GM21737 (cell line): ENCODE data around the gene IP6K3.
A peak's percentile ranks its signal among the peaks of the same experiment; 100 is the strongest.

Experiments used
- ATAC-seq: cut with Tn5 transposase; IDR thresholded peaks from one replicate; pipeline ENCODE4 v1.9.1; 2021; ENCODE audit warnings: mild to moderate bottlenecking, moderate library complexity; ENCODE audit not compliant: unreplicated experiment

The IP6K3 gene

DNA sequence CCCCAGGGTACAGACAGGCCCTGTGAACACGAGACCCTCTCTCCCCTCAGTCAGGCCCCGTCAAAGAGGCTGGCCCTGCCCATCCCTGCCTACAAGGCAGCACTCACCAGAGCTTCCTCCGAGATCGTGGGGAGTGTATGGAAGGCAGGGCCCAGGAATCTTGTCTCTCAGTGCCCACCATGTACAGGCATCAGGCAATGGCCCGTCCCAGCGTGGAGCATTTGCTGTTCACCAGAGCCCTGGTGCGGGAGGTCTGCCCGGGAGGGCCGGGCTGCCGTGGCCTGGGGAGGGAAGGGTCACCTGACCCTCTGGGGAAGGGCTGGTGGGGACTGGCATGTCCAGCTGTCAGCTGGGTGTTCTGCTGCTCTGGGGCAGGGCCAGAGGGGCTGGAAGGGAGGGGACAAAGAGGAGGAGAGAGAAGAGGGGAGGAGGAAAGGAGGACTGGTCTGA, at the start of gene IP6K3:
TSS of gene IP6K3 (minus strand) at position 255 of the 450 bp plus-strand sequence. CDS start 11,429 bp downstream, outside the sequence.
- ATAC-seq, result no peak

DNA sequence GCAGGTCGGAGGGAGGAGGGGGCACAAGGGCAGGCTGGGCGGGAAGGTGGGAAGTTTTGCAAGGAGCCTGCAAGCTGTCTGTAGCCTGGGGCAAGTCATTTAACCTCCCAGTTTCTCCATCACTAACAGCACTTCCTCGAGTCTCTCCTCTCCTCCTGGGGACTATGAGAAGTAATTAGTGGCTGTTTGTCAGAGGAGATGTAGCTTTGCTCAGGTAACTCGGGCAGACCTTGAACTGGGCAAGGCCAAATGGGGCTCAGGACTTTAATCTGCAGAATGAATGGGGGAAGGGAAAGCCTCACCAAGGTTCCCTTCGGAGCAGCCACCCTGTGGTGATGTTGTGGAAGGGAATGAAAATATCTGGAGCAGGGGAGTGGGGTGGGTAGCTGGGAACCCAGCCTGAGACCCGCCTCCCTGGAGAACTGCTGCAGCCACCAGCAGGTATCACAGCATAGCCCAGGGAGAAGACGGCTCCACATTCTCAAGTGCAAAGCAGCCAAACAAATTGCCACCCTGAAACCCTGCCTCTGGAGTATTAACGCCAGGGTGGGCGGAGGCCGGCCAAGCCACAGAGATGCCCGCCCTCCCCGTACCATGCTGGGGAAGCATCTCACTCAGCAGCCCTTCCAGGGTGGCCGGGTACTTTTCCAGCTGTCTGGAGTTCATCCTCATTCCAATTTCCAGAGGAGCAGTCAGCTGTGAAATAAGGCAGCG, 48.4 kb upstream of the IP6K3 start:
- no peak for ATAC-seq

DNA sequence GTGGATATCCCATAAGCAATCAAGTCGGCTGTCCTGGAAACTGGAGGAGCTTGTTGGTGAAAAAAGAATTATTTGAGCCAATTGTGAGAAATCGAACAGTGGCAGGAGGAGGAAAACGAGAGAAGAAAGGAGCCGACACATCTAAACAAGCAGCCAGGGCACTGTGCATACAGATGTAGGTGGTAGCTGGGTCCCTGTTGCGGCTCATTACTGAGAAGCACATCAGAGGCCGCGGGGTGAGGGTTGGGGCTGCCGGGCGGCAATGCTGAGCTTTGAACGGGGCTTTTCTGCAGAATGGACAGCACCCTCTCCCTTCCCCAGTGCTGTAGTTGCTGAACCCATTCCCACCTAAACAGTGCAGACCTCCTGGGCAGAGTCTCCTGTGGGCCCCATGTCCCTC, 46.3 kb upstream of the IP6K3 start:
- ATAC-seq, result no peak

DNA sequence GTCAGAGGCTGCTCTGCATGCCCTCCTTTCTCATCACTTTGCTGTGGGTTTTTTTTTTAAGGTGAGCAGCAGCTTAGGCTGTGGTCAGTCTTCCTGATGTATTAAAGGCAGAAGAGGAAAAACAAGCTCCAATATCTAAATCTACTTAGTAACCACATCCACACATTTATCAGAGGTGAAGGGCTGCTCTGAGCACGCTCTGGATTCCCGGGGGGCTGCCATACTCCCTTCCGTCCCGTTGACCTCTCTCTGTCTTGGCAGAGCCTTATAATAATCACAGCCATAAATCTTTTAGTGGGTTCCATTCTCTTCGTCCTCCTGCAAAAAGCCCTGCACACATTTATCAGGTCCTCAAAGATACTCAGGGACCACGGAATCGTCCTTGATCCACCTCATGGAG, 44.9 kb upstream of the IP6K3 start:
- no peak for ATAC-seq

DNA sequence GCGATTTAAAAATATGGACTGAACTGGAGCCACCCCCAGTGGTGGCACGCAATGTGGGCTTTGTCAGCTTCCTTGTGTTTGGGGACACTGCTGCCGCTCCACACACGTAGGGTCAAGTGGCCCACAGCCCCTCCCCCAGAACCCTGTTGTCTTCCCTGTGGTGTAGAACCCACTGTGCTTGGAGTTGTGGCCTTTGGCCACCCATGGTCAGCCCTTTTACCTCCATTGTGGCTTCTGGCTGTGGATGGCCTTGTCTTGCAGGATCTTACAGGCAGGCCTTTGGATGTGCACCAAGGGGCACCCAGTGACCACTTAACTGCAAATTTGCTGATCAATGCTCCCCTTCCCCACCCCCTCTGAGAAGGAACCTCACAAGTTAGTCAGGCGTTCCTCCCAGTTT, 44.2 kb upstream of the IP6K3 start:
- ATAC-seq, result no peak

GRCh38 chr6:33790379-33790778, 43.7 kb upstream of the IP6K3 start:
- no peak for ATAC-seq

GRCh38 chr6:33789550-33789895, 42.8 kb upstream of the IP6K3 start:
- ATAC-seq, result no peak

- ATAC-seq, result peak; percentile 81
Observed at GRCh38 chr6:33788694-33789549, 42.2 kb upstream of the IP6K3 start, which contains the start of gene LEMD2. Gene LEMD2, minus strand, starts transcription at chr6:33789130. Its CDS starts 14 bp downstream, at chr6:33789116.

DNA sequence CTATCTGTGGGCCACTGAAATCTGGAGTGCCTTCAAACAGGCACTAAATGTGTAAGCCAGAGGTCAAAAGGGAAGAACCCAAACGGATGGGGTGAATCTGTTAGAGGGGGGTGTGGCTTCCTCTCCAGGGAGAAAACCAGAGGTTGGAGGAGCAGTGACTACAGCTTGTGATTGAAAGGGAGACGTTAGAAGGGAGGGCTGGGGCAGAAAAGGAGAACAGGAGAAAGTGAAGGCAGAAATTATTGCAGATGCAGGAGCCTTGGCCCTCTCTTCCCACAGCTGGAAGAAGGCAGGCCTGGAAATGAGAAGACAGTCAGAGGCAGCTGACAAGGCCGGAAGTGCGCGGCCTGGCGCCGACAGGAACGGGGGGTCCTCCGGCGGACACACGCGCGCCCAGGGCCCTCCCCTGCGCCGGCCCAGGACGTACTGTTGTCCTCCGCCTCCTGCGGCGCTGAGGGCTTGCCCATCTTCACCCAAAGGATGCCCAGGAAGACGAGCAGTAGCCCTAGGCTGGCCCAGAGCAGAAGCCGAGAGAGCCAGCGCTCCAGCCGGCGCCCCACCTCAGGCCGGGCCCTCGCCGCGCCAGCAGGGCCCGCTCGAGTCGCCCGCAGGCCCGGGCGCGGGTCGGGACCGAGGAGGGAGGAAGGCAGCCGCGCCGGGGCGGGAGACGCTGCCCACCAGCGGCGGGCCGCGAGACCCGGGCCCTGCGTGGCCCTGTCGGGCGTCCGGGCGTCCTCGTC, 41.4 kb upstream of the IP6K3 start:
- ATAC-seq, result peak; percentile 42

DNA sequence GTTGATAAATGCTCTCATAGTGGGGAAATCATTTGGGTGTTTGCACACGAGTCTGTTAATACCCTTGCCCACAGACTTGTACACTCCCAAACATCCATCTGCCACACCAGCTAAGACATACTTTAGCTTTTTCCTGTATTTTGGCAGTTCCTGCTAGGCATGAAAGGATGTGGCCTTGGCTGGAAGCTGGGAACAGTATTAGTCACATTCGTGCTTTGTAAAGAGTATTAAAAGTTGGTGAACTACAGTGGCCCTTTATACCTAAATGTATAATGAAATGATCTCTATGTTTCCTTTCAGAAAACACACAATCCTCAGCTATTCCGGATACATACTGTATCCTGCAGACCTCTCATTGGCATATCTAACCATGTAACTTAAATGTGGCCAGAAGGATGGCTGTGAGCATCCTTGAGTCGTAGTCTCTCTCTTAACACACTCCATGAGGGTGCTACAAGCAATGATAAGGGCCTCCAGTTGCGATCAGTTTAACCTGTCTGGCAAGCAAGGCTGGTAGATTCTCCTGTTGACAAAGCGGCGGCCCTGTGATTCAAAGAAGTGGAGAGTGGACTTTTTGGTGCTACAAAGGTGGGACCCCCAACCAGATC, 40.7 kb upstream of the IP6K3 start:
- no peak for ATAC-seq

DNA sequence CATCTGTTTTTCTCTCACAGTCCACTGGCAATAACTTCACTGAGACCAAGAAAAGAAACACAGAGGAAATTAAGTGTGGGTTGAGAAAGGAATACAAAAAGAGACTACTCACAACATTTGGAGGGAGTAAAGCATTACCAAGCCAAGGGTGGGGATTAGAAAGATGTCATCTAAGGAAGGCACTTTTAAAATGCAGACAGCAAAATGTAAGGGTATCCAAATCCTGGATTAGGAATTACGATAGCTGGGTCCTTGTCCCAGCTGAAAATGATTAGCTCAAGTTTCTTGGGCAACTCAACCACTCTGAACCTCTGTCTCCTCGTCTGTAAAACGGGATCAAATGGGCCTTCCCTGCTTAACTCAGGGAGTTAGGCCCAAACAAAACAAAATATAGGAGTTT, 40.0 kb upstream of the IP6K3 start:
- no peak for ATAC-seq

- ATAC-seq, result no peak
Observed at GRCh38 chr6:33785778-33786177, 39.1 kb upstream of the IP6K3 start.

DNA sequence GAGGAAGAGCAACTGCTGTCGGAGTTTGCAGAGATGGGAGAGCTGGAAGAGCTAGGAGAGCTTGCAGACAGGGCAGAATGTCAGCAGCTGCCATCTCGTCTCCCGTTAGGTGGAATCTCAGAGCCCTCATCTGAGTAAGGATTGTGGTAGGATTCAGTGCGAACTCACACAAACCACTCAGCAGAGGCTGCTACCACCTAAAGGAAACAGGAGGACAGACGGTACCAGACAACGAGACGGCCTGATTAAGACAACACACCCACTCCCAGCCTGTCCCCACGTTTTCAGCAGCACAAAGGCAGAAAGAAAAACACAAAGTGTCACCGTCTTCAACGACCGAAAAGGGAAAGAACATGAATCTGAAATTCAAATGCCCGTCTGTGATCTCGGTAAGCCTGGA, 38.1 kb upstream of the IP6K3 start:
- ATAC-seq, result no peak

- ATAC-seq, result no peak
Observed at GRCh38 chr6:33783781-33784520, 37.2 kb upstream of the IP6K3 start.

DNA sequence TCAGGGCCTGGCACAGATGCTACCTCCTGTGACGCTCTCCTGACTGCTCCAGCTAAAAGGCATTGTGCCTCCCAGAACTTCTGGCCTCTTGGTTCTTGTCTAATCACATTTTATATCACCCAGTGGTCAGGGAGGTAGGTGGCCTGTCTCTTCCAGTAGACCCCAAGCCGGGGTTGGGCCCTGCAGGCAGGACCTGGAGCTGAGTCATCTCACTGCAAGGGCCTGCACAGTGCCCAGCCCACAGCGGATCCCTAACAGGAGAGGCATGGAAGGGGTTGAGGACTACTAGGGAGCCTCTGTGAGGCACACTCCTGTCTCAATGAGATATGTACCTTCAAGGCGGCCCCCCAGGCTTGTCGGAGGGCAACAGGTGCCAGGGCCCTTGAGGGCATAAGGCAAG, 35.9 kb upstream of the IP6K3 start:
- ATAC-seq, result no peak

GRCh38 chr6:33781131-33781975, 34.6 kb upstream of the IP6K3 start:
- no peak for ATAC-seq

- ATAC-seq, result no peak
Observed at GRCh38 chr6:33779895-33780294, 33.2 kb upstream of the IP6K3 start.

DNA sequence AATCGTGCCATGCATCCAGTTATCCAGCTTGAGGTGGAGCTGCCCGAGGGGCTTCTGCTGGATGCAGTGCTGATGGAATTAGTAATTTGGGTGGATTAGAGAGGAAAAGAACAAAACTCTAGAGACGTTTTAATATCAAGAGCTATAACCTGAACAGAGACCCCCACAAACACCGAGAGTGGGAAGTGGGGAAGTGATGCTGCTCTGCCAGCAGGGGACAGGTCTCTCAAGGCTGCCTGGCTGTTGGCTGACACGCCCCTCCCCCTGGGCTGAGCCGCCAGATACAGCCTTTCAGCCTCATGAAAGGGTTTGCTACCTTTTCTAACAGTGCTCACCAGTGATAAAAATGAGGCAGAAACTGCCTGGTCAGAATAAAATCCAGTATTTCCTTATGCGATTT, 32.6 kb upstream of the IP6K3 start:
- ATAC-seq, result no peak

DNA sequence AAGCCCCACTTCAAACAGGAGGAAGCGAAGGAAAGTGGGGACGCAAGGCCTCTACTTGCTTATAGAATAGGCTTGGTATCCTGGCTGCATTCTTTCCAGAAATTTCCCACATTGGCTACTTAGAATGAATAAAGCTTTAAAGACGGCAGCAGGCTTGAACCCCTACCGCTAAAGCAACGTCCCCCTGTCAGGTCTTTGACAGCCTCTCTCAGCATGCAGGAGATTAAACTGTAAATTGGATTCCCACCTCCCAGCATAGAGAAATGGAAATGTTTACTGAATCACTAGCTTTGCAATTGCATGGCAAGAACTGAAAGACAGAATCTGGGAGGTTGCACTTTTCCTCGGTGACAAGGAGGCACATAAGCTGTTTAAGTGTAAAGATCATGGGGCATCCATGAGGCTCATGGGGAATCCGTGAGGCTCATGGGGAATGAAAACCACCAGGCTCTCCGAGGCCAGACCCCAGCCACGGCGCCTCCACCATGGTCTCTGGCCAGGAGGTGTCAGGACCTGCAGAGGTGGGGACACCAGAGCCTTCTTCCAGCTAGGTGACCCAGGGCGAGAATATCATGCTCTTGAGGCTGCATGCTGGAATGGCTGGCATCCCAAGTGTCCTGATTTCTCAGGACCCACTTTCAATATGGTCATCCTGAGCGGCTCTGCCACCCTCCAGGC, 31.9 kb upstream of the IP6K3 start:
- ATAC-seq, result no peak
